HepG2 (cell line): Measurements from ENCODE around the gene ODR4. TPM values are rescaled to one million over a fixed set of nuclear protein-coding genes. Genes with fewer than 3 reads are reported as not detected.

ENCODE experiments used
- CTCF ChIP-seq: sonication (generic); formaldehyde crosslinking; IDR thresholded peaks from 2 replicates; pipeline ENCODE4 v1.5.0; 2020; ENCODE audit warnings: mild to moderate bottlenecking, missing genetic modification reagents, moderate library complexity
- ETV6 ChIP-seq: sonication (generic); formaldehyde crosslinking; conservative IDR thresholded peaks from 2 replicates; pipeline ENCODE4 v1.4.0; 2020; ENCODE audit warnings: missing genetic modification reagents
- MZF1 ChIP-seq: sonication (generic); formaldehyde crosslinking; IDR thresholded peaks from 2 replicates; pipeline ENCODE4 v1.8.1; 2023; ENCODE audit warnings: mild to moderate bottlenecking, missing genetic modification reagents, borderline replicate concordance
- PLRG1 ChIP-seq: fragments of 450-650 bp; conservative IDR thresholded peaks from 2 replicates; pipeline ENCODE4 v1.6.1; 2016
- PRDM10 ChIP-seq: sonication (generic); formaldehyde crosslinking; IDR thresholded peaks from 2 replicates; pipeline ENCODE4 v1.4.0; 2020; ENCODE audit warnings: low read depth, missing genetic modification reagents
- PRDM15 ChIP-seq: sonication (generic); formaldehyde crosslinking; IDR thresholded peaks from 2 replicates; pipeline ENCODE4 v1.4.0; 2020; ENCODE audit warnings: missing genetic modification reagents
- STAG1 ChIP-seq: sonication (generic); formaldehyde crosslinking; IDR thresholded peaks from 2 replicates; pipeline ENCODE4 v1.4.0; 2020; ENCODE audit warnings: missing genetic modification reagents
- TEF ChIP-seq: sonication (generic); formaldehyde crosslinking; IDR thresholded peaks from 2 replicates; pipeline ENCODE4 v1.5.0; 2020; ENCODE audit warnings: missing genetic modification reagents
- TFAP4 ChIP-seq: sonication (generic); IDR thresholded peaks from 2 replicates; pipeline ENCODE4 v1.6.1; 2016; ENCODE audit warnings: low read depth, borderline replicate concordance
- TMF1 ChIP-seq: sonication (generic); formaldehyde crosslinking; IDR thresholded peaks from 2 replicates; pipeline ENCODE4 v1.8.1; 2022; ENCODE audit warnings: low read depth, missing genetic modification reagents
- ZBTB2 ChIP-seq: sonication (generic); formaldehyde crosslinking; IDR thresholded peaks from 2 replicates; pipeline ENCODE4 v1.8.0; 2022; ENCODE audit warnings: low read depth, missing genetic modification reagents
- ZFYVE20 ChIP-seq: sonication (generic); formaldehyde crosslinking; IDR thresholded peaks from 2 replicates; pipeline ENCODE4 v1.8.0; 2023; ENCODE audit warnings: low read depth, mild to moderate bottlenecking, moderate library complexity, missing genetic modification reagents, borderline replicate concordance
- ZNF251 ChIP-seq: sonication (generic); formaldehyde crosslinking; IDR thresholded peaks from 2 replicates; pipeline ENCODE4 v1.9.0; 2021; ENCODE audit warnings: mild to moderate bottlenecking, missing genetic modification reagents
- ZNF431 ChIP-seq: sonication (generic); formaldehyde crosslinking; IDR thresholded peaks from 2 replicates; pipeline ENCODE4 v1.9.0; 2022; ENCODE audit warnings: missing genetic modification reagents, low read depth, mild to moderate bottlenecking, borderline replicate concordance
- ZNF549 ChIP-seq: sonication (generic); formaldehyde crosslinking; IDR thresholded peaks from 2 replicates; pipeline ENCODE4 v1.5.0; 2020; ENCODE audit warnings: missing genetic modification reagents
- polyA plus RNA-seq, 8 experiments: library from polyadenylated mRNA; depleted of rRNA in 3 of 8; stranded (reverse) in 7 of 8; unstranded in 1 of 8; fragments of >200 nt; fragmentation: Illumina TruSeq in 4 of 8; extraction: Trizol in 4 of 8; gene quantifications; 2 replicates each; pipeline versions ENCODE4 v1.2.1 to v1.2.3, GENCODE V29; 2011 to 2016; ENCODE audit warnings: low read depth in 4 of 8, missing spikeins in 1 of 8, mixed read lengths in 1 of 8; ENCODE audit not compliant: insufficient read depth in 1 of 8
- total RNA-seq, 5 experiments: library from RNA; depleted of rRNA; stranded (reverse); fragments of >200 nt; fragmentation: Illumina TruSeq; extraction: Trizol; gene quantifications; 2 replicates each; pipeline ENCODE4 v1.2.3, GENCODE V29; 2016; ENCODE audit warnings: low read depth in 1 of 5

ODR4 gene
- total and polyA plus RNA-seq, 2 of the 13 experiments (the other 11 are each of a cell fraction or from before 2014, with no cell fraction given) = 16.3 to 22.0 TPM

GRCh38 chr1:186375152-186375928 is at the start of gene ODR4, which contains the start of gene TPR (continued):
- no peak for TF ChIP-seq ZFYVE20 (CRISPR knock-in tag)
- no peak for TF ChIP-seq ZNF251 (CRISPR knock-in tag)
- TF ChIP-seq STAG1 (CRISPR knock-in tag) = peak; percentile 24; the same call in 1 of the 2 replicates
- peak; percentile 99 for TF ChIP-seq CTCF (CRISPR knock-in tag)
- TF ChIP-seq PRDM10 (CRISPR knock-in tag) = no peak
- TF ChIP-seq TMF1 (CRISPR knock-in tag) = no peak
- TF ChIP-seq ZBTB2 (CRISPR knock-in tag) = peak; percentile 99
- TF ChIP-seq PLRG1 = no peak
- peak; percentile 53; the same call in 1 of the 2 replicates for TF ChIP-seq ZNF431 (CRISPR knock-in tag)
- TF ChIP-seq ETV6 (CRISPR knock-in tag) = 0 out of 2 replicates have a peak, but pooled peaks have one; percentile 21
- no peak for TF ChIP-seq MZF1 (CRISPR knock-in tag)
- TF ChIP-seq TFAP4 = no peak; the same call in 1 of the 2 replicates
- TF ChIP-seq ZNF549 (CRISPR knock-in tag) = no peak
- TF ChIP-seq PRDM15 (CRISPR knock-in tag) = no peak; the same call in 1 of the 2 replicates
- TF ChIP-seq TEF (CRISPR knock-in tag) = no peak
